SW480 (cell line): ENCODE results near the gene ZNF438.
"Not testable (repeated sequence)": the region's sequence is repeated elsewhere in the genome, so short reads cannot be mapped to it uniquely, and the experiment has no call there.

ENCODE experiments used
- DNase-seq: peaks from one replicate; pipeline ENCODE4 v3.0.0-alpha.2; 2016; ENCODE audit warnings: low spot score

Gene ZNF438, protein sequence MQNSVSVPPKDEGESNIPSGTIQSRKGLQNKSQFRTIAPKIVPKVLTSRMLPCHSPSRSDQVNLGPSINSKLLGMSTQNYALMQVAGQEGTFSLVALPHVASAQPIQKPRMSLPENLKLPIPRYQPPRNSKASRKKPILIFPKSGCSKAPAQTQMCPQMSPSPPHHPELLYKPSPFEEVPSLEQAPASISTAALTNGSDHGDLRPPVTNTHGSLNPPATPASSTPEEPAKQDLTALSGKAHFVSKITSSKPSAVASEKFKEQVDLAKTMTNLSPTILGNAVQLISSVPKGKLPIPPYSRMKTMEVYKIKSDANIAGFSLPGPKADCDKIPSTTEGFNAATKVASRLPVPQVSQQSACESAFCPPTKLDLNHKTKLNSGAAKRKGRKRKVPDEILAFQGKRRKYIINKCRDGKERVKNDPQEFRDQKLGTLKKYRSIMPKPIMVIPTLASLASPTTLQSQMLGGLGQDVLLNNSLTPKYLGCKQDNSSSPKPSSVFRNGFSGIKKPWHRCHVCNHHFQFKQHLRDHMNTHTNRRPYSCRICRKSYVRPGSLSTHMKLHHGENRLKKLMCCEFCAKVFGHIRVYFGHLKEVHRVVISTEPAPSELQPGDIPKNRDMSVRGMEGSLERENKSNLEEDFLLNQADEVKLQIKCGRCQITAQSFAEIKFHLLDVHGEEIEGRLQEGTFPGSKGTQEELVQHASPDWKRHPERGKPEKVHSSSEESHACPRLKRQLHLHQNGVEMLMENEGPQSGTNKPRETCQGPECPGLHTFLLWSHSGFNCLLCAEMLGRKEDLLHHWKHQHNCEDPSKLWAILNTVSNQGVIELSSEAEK

GRCh38 chr10:31031558-31032257, at the start of gene ZNF438:
Gene ZNF438, minus strand, starts transcription at chr10:31031865. Its CDS starts 154,831 bp downstream, at chr10:30877034.
- DNase-seq, result peak; percentile 90

- no peak for DNase-seq
Measured at GRCh38 chr10:31076610-31076988, 44.9 kb upstream of the ZNF438 start.

DNA sequence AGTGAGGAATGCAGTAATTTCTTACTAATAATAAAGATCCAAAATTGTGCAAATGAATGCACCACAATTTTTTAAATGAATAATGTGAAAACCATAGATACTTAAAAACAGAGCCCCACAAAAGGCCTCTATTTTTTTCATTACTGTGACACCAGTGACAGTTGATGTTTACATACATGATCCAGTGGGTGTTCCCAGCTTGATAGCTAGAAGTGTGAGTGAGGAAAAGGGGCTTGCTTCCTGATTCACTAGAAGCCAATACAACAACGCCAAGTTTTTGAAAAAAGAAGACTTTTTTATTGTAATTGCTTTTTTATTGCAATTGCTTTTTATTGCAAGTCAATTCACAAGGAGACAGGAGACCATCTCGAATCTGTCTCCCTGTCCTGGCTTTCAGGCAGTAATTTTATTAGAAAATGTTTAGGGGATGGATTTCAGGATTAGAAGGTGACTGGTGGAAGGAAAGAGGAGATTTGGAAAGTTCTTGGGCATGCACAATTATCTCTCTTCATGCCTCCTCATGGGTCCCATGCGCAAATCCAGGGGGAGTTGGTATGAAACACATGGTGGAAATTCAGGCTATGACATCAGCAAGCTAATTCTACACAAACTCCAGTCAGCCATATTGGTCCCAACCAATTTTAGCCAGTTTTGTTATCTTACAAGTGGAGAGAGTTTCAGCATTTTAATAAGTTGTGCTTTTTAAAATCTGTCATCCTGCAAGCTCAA, 44.4 kb upstream of the ZNF438 start:
- no peak for DNase-seq

DNA sequence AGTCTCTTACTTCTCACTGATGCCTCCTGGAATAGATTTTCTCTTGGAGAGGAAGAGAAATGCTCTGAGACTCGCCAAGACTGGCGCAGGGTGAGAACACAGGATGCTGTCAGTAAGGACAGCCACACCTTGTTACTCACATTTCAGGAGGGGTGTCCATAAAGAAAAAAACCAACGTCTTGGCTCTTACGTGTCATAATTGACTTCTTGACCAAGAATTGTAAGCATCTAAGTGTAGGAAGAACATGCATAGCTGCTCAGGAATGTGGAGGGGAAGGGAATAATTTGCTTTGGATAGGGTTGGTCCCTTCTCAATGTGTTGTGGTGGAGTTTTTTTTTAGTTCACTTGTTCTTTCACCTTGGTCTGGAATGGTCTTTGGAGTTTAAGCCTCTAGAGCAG, 43.8 kb upstream of the ZNF438 start:
- DNase-seq, result no peak

DNA sequence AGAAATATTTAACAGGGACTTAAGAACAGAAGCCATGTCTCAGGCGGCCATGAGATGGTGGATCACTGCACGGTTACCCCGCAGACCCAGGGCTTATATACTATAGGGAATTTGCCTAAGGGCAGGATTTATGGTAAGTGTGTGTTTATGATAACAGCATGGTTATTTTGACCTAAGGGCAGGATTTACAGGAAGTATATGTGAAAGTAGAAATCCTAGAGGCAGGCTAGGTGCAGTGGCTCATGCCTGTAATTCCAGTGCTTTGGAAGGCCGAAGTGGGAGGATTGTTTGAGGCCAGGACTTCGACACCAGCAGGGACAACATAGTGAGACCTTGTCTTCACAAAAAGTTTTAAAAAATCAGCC, 43.0 kb upstream of the ZNF438 start:
- DNase-seq, result no peak

- DNase-seq, result no peak
Measured at GRCh38 chr10:31073996-31074721, 42.5 kb upstream of the ZNF438 start.

DNA sequence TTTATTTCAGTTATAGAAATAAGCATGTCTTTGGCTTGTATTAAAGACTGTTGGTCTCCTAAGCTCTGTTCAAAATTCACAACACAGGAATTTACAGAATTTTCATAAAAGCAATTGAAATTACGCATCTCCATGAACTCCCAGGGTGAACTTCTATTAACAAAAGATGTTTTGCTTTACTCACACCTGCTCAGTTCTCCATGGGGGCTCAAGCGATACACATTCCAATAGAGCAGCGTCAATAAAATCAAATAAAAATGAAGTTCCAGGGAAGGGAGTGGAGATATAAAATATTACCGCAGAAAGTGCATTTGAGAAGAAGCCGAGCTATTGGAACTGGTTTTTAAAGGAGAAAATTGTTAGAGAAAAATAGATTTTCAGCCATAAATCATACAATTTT, 41.5 kb upstream of the ZNF438 start:
- DNase-seq, result no peak

- DNase-seq, result no peak
Measured at GRCh38 chr10:31072451-31072850, 40.8 kb upstream of the ZNF438 start.

DNA sequence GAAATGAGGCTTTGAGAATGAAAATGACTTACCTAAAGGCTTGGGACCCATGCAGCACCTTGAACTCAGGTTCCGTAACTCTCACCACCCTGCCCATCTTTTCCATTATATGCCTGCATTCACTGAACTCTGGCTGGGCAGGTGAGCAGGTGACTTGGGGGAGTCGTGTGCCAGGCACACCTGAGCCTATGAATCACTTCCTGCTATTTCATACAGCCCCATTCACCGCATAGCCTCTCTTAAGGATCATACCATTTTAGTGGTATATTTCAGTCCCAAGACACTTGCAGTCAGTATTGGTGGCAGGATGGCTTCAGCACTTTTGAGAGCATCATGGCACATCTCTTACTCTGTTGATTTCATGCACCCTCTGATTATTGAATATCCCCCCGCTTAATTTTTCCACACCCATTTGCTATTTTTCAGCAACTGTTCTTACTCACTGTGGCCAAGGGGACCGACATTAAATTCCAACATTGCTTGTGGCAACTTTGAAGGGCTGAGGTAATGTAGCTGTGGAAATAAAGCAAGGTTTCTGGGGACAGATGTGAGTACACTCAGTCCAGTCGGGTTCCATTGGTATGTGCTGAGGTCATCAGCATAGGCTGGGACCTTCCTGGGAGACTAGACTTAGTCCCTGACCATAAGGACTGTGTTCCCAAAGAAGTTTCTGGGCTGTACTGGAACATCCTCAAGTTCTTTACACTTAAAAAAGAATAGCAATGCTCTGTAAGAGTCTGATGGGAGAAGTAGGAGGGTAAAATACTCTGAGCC, 39.8 kb upstream of the ZNF438 start:
- peak; percentile 84 for DNase-seq

- DNase-seq, result no peak
Measured at GRCh38 chr10:31070691-31071090, 39.0 kb upstream of the ZNF438 start.

DNA sequence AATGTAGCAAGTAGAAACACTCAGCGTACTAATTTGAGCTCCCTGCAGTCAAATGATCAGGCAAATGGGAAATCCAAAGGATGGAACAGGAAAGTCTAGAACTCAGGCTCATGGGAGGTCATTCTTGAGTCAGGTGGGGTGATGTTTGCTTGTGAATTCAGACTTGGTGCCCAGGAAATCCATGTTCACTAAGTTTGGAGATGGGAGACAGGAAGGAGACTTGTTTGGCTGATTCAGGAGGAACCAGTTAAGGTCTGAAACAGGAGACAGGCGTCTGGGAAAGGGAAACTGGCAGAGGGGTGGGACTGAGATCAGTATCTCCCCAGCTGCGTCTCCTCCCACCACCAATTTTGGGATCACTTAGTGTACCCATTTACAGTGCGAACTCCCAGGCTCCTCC, 38.4 kb upstream of the ZNF438 start:
- no peak for DNase-seq

- DNase-seq, result no peak
Measured at GRCh38 chr10:31069411-31069810, 37.7 kb upstream of the ZNF438 start.

GRCh38 chr10:31064348-31064747, 32.7 kb upstream of the ZNF438 start:
- DNase-seq, result no peak

GRCh38 chr10:31063841-31064240, 32.2 kb upstream of the ZNF438 start:
- no peak for DNase-seq

DNA sequence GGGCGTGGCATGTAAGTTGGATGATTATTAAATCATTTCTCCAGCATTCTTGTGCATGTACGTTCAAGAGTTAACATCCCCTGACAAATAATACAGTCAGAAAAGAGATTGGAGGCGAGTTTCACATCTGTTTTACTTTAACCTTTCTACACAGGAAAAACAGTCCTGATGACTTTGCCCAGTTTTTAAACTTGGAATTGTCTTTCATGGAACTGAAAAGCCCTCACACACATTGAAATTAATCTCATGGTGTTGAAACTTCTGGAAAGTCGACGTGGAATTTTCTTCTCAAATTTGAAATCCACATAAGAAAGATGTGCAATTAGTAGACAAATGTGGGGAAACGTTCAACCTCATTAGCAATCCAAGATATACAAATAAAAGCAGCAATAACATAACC, 31.2 kb upstream of the ZNF438 start:
- no peak for DNase-seq

- DNase-seq, result no peak
Measured at GRCh38 chr10:31061941-31062340, 30.3 kb upstream of the ZNF438 start.

DNA sequence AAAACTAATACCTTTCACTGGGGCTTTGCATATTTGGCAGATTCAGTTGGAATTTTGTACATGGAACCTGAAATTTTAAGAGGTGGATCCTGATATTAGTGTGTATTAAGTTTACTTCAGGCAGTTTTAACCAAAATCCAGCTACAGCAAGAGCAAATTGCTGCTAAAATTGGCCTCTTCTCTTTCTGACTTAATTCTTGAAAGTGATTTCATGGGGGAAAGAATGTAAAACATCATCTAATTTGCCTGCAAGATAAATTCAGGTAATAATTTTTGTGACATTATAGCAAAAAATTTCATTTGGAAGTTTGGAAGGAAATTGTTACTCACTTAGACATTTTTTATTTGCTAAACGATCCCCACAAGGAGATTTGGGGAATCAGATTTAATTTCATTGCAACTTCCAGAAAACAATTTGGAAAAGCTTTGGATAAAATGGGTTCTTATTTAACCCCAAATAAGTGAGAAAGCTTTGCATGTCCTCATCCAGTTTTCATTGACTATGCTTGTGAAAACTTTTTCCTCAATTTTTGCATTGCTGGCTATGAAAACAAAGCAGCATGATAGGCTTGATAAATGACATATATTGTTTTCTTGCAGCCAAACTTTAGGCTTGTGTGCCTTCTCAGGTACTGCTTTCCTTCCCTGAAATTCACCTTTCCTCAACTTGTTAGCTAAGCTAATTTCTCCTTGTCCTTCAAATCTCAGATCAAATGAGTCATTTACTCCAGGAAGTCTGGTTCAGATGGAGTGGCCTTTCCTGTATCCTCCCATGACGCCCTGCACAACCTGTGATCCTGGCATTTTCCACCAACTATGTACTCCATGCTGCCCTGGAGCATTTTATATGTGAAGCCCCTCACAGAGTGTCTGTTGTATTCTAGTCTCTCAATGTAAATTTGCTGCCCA, 27.4 kb upstream of the ZNF438 start:
- DNase-seq, result no peak

GRCh38 chr10:31056678-31057077, 25.0 kb upstream of the ZNF438 start:
- DNase-seq, result not testable (repeated sequence)

DNA sequence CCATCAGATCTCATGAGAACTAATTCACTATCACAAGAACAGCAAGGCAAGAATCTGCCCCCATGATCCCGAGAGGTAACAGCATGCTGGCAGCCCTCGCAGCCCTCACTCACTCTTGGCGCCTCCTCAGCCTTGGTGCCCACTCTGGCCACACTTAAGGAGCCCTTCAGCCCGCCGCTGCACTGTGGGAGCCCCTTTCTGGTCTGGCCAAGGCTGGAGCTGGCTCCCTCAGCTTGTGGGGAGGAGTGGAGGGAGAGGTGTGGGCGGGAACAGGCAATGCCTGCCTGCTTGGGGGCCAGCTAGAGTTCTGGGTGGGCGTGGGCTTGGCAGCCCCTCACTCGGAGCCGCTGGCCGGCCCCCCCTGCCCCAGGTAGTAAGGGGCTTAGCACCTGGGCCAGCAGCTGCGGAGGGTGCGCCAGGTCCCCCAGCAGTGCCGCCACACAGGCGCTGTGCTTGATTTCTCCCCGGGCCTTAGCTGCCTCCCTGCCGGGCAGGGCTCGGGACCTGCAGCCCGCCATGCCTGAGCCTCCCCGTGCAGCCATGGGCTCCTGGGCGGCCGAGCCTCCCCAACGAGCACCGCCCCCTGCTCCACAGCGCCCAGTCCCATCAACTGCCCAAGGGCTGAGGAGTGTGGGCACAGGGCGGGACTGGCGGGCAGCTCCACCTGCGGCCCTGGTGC, 24.0 kb upstream of the ZNF438 start:
- no peak for DNase-seq
